HG02840 (cell line): Measurements from ENCODE around the gene ARMC12.
"Not testable (repeated sequence)": the region's sequence is repeated elsewhere in the genome, so short reads cannot be mapped to it uniquely, and the experiment has no call there.

Experiments used
- ATAC-seq: cut with Tn5 transposase; IDR thresholded peaks from one replicate; pipeline ENCODE4 v1.9.1; 2021; ENCODE audit warnings: mild to moderate bottlenecking, moderate library complexity, moderate number of reproducible peaks; ENCODE audit not compliant: unreplicated experiment, low FRiP score

The ARMC12 gene, protein sequence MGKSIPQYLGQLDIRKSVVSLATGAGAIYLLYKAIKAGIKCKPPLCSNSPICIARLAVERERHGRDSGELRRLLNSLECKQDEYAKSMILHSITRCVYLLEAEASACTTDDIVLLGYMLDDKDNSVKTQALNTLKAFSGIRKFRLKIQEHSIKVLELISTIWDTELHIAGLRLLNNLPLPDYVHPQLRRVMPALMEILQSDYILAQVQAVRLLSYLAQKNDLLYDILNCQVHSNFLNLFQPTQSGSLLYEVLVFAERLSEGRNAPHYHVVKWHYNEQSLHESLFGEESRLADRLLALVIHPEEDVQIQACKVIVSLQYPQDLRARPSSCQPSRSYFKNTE

DNA sequence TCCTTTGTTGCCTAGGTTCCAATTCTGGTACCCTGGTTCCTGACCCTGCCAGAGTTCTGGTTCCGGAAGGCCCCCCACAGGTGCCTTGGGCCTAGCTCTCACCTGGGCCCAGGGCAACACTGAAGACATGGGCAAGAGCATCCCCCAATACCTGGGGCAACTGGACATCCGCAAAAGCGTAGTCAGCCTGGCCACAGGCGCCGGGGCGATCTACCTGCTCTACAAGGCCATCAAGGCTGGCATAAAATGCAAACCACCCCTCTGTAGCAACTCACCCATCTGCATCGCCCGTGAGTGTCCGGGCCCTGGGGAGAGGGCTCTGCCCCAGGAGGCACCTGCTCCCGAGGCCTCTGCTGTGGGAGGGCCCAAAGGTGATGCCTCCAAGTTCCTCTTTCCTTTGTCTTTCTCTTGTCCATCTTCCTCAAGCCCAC lies at the start of gene ARMC12:
Gene ARMC12, plus strand, starts transcription at position 51 of the 431 bp plus-strand sequence. Its CDS starts 77 bp downstream, at position 128.
- no peak for ATAC-seq

DNA sequence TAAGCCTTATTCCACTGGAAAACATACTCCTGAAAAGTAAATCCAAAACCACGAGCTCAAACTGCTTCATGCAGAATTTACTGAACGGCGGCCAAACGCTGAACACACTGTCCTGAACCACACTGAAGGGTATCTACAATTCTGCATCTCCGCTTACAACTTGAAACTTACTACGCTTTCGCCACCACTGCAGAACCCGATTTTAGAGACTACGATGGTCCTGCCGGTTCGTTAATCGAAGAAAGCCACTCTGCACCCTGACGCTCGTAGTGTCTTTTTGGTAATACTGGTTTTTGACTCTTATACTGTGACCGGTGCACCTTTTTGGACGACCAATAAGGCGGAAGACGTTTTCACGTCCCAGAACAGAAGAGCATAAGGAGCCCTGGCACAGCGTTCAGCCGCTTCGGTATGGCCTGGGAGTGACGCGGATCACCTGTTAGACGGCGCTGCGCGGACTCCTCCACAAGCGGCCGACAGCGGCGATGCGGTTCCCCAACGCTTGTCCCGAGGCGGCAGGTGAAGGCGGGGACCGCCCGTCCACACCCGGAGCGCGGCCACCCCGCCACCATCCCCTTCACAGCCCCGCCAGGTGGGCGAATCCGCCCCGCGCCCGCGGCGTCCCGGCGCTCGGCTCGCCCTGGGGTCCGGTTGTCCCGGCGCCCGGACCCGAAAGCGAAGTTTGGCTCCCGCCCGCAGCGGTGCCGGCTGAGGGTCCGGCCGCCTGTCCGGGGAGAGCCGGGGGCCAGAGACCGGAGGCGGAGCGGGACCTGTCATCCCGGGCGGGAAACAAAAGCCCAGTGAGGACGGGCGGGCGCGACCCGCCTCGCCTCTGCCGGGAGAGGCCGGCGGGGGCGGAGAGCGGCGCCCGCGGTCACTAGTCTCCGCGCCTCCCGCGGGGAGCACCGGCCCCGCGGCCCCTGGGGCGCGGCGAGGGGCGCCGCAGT lies 48.9 kb upstream of the ARMC12 start:
- peak; percentile 45 for ATAC-seq

DNA sequence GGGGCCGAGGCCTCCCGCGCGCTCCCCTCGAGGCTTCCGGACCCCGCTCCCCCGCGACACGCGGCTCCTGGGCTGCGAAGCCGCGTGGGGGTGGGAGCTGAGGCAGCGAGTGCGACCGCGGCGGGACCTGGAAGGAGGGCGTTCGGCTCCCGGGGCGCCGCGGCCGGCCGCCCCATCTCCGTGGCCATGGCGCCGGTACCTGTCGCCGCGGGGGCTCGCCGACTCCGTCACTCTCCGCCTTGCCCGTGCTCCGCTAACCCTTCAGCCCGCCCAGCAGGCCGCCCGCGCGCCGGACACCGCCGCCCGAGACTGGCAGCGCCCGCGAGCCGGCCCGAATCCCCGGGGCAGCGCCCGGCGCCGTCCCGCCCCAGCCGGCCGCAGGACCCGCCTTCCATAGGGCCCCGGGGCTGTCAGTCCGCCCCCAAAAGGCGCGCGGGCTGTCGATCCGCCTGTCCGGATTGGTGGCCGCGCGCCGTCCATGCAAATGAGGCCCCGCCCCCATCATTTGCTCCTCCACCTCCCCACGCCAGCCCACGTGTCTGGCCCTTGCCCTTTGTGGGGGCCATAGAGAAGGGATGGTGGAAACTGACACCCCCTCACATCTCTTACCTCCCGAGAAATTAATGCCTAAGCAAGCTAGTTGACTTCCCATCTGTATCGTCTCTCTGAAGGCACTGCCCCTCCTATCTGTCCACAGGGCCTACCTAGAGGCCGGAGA lies 48.1 kb upstream of the ARMC12 start, which contains the start of gene FKBP5:
Gene FKBP5, minus strand, starts transcription at position 311 of the 718 bp plus-strand sequence. CDS start 46,091 bp downstream, outside the sequence.
- peak; percentile 80 for ATAC-seq

DNA sequence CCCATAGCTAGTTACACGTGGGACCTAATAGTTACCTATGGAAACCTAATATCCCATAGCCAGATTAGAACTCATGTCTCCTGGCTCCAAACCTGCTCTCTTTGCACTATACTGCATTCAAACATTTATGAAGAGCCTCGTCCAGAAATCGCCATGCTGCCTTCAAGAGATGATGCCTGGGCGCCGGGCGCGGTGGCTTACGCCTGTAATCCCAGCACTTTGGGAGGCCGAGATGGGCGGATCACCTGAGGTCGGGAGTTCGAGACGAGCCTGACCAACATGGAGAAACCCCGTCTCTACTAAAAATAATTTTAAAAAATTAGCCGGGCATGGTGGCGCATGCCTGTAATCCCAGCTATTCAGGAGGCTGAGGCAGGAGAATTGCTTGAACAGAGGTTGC lies 46.8 kb upstream of the ARMC12 start:
- not testable (repeated sequence) for ATAC-seq

DNA sequence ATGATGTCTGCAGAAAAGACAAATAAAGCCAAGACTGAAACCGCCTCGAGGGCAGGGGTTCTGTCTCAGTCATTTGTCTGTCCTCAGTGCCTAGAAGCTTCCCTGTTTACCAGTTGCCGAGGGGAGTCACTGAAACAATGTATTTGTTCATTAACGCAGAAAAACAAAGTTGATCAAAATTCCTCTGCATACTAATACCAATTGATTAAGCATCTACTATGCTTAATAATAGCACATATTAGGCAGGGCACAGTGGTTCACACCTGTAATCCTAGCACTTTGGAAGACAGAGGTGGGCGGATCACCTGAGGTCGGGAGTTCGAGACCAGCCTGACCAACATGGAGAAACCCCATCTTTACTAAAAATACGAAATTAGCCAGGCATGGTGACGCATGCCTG lies 46.3 kb upstream of the ARMC12 start:
- ATAC-seq: no peak

DNA sequence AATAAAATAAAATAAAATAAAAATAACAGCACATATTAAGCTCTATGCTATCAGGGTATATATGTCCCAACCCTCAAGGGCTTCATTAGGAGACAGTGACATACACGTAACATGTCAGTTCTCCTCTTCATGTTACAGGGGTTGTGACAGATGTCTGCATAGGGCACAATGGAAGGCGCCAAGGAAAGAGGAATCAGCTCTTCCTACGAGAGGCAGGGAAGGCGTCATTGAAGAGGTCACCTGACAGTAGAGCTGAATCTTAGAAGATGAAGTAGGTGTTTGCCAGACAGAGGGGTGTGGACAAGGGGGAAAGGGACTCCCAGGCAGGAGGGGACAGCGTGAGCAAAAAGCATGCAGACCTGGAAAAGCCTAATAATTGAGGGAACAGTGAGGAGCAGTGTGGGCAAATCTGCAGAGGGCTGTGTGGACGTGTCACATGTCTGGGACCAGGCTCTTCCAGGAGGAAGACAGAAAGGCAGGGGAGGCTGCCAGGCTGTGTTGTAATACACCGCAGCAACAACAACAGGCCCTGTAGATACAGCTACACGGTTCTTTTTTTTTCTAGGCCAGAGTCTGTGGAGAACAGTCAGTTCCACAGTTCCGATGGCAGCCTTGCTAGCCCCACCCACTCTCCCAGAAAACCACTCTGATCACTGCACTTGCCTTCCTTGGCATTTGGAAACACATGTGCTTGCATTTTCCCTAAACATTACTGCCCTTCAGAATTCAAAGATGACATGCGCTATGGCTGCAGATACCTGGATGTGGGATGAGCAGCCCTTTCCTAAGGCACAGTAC lies 45.6 kb upstream of the ARMC12 start:
- no peak for ATAC-seq

DNA sequence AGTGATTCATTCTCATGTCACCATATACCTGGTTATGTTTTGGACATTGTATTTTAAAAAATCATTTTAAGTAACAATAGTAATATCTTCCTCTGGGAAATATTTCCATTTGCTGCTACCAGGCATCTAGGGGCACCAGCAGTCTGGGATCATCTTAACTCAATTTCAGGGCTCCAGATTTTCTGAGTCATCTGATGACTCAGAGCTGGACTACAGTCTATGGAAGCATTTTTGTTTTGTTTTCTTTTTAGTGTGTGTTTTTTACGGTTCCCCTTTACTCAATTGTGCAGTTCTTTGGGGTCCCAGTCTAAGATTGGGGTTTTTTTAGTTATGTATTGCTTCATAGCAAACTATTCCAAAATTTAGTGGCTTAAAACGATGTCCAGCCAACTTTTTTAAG lies 42.4 kb upstream of the ARMC12 start:
- ATAC-seq: no peak

DNA sequence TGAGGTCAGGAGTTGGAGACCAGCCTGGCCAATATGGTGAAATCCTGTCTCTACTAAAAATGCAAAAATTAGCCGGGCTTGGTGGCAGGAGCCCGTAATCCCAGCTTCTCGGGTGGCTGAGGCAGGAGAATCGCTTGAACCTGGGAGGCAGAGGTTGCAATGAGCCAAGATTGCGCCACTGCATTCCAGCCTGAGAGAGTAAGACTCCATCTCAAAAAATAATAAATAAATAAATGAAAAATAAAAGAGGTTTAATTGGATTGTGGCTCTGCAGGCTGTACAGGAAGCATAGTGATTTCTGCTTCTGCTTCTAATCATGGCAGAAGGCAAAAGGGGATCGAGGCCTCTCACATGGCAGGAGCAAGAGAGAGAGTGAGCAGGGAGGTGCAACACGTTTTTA lies 38.4 kb upstream of the ARMC12 start:
- not testable (repeated sequence) for ATAC-seq

DNA sequence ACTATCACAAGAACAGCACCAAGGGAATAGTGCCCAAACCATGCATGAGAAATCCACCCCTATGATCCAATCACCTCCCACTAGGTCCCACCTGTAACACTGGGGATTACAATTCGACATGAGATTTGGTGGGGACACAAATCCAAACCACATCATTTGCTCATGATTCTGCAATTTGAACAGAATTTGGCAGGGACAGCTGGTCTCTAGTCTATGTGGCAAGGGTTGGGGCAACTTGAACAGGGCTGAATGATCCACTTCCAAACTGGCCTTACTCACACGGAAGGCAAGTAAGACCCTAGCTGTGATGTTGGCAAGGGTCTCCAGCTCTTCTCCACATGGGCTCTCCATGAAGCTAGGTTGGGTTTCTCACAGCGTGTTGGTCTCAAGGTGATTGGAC lies 38.0 kb upstream of the ARMC12 start:
- ATAC-seq: no peak

DNA sequence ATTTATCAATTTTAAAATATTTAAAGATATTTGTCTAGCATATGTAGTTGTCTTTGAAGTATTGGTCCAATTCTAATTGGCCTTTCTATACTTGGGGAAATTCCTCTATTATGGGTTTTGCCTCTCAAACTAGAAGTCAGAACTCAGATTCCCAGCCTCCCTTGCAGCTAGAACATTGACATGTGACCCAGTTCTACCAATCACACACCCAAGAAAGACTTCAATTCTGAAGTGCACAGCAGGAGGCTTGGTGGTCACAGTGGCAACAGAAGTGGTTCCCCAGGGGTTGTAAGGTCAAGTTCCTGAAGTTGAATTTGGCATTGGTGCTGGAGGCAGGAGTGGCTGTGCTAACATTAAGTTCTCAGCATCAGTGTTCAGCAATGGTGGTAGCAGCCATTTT lies 33.3 kb upstream of the ARMC12 start:
- no peak for ATAC-seq

DNA sequence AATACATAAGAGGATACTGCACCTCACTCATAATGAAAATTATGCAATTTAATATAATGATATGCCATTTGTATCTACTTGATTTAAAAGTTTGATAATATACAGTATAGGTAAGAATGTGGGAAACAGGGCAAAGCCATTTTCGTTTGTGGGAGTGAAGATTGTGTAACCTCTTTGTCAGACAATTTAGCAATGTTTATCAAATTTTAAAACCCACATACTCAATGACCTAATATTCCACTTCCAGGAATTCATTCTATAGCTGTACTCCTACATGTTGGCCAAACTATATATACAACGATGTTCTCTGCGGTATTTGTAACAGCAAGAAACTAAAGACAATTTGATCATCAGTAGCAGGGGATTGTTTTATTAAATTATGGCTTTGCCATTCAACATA lies 30.4 kb upstream of the ARMC12 start:
- ATAC-seq: no peak

DNA sequence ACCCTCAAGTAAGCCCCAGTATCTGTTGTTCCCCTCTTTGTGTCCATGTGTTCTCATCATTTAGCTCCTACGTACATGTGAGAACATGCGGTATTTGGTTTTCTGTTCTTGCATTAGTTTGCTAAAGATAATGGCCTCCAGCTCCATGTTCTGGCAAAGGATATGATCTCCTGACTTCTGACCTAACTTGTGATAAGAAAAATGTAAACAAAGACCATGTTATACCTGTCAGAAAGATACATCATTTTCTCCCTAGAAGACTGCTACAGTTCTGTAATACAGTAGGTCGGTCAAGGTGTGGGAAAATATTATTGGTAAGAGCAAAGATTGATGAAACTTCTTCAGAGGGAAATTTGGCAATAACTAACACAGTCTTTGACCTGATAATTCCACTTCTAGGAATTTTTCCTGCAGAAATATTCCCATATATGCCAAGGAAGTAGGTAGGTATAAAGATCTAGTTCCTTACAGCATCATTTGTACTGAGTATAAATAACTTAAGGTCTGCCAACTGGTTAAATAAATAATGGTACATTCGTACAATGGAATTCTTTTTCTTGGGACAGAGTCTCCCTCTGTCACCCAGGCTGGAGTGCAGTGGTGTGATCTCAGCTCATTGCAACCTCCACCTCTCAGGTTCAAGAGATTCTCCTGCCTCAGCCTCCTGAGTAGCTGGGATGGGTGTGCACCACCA lies 29.0 kb upstream of the ARMC12 start:
- ATAC-seq: no peak

DNA sequence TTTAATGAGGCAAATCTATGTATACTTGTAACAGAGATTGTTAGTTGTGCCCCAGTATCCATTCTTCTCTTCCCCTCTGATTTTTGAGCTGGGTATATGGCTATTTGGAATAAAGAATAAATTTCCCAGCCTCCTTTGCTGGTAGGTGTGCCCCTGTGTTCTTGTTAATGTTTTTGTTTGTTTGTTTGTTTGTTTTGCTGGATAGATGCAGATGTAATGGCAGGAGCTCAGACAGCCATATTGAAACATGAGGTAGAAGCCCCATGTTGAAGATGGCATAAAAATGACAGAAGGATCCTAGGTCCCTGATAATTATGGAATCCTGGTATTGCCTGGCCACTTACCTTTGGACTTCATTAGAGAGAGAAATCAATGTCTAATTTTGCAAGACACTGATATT lies 28.2 kb upstream of the ARMC12 start:
- ATAC-seq: no peak

DNA sequence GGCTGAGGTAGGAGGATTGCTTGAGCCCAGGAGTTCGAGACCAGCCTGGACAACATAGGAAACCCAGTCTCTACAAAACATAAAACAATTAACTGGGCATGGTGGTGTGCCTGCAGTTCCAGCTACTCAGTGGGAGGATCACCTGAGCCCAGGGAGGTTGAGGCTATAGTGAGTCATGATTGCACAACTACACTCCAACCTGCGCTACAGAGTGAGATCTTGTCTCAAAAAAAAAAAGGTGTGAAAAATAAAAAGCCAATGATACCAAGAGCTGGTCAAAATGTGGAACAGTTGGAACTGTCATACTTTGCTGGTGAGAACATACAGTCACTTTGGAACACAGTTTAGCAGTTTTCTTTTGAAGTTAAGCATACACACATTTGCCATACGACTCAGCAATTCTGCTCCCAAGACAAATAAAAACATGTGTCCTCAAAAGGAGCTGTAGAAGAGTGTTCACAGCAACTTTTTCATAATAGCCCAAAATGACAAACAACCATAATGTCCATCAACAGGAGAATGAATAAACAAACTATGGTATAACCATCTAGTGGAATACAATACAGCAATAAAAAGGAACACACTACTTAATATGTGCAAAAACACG lies 26.5 kb upstream of the ARMC12 start:
- no peak for ATAC-seq

DNA sequence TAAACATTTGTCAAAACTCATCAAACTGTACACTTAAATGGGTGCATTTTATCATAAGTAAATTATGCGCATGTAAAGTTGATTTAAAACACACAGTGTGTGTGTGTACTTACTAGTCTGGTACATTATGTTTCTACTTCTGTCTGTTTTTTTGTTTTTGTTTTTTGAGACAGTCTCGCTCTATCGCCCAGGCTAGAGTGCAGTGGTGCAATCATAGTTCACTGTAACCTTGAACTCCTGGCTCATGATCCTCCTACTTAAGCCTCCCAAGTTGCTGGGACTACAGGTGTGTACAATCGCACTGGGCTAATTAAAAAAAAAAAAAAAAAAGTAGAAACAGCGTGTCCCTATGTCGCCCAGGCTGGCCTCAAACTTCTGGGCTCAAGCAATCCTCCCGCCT lies 25.1 kb upstream of the ARMC12 start:
- ATAC-seq: no peak

DNA sequence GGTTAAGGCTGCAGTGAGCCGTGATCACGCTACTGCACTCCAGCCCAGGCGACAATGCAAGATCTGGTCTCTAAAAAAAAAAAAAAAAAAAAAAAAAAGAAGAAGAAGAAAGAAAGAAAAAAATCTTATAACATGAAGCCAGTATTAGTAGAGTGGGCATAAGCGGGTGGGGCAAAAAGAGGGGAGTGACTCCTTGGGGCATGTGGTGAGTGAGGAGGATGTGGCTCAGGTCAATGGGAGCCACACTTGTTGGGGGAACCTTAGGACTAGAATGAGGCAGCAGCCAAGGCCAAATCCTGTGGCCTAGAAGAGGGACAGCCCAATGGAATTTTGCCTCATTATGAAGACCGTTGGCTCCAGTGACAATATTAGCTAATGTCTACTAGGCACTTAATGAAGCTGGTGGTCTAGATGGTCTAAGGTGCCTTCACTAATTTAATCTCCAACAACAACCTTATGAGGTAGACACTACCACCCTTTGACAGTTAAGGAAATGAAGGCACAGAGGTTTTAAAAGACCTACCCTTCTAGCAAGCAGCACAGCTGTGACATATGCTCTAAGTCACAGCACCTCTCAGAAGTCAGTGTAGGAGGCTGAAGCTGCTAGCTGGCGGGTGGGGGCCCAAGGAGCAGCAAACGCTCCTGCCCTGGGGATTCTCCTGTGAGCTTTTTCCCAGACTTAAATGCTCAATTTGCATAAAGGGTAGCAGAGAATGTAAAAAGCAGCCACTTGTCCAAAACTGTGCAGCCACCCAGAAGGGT lies 23.6 kb upstream of the ARMC12 start:
- no peak for ATAC-seq

DNA sequence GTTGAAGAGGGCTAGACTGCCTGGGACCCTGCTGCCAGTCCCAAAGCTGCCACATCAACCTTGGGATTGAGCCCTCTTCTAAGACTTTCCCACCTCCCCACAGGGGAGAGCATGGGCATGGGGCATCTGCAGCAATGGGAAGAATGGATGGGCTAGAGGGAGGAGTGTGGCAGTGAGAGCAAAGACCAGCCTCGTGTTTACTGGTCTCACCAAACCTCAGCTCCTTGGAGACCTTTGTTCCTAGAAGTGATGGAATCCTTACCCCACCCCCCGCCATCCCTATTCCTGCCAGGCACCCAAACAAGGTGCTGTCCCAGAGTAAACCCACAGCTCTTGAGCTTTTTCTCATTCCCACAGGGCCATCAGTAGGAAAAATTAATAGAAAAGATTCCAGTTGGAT lies 20.0 kb upstream of the ARMC12 start:
- no peak for ATAC-seq
